Measurements from ENCODE around the gene GNA15.
A peak's percentile ranks its signal among the peaks of the same experiment; 100 is the strongest.

The GNA15 gene

GRCh38 chr19:3109491-3109890 lies 26.3 kb upstream of the GNA15 start:
- Histone ChIP-seq H3K79me1 (ENCODE audit: low read depth, low read length) (peaks cover 40% of the 10 kb centered on the region), H3K36me3 (replicated peaks in 1 of 2; ENCODE audit: control insufficient read depth in 2 of 2, insufficient read depth in 2 of 2, low read length in 2 of 2) (peaks cover 3 to 9% of the 10 kb centered on the region in 2 donors), H2BK12ac (ENCODE audit: low read length) (no peak overlapping the region), H3K9me3 (replicated peaks in 1 of 2; ENCODE audit: control insufficient read depth in 2 of 2, insufficient read depth in 1 of 2, low read depth in 1 of 2, low read length in 2 of 2) (no peaks in the 10 kb centered on the region), H3K4me1 (ENCODE audit: control insufficient read depth in 2 of 2, insufficient read depth in 1 of 2, low read depth in 1 of 2, low read length in 2 of 2) (peaks cover 0 to 5% of the 10 kb centered on the region in 2 donors), H2BK5ac (ENCODE audit: low read length) (no peak overlapping the region), H3K14ac (ENCODE audit: low read length) (no peak overlapping the region), H2BK120ac (ENCODE audit: low read depth, low read length) (no peak overlapping the region), H2BK15ac (ENCODE audit: low read length) (no peak overlapping the region), H4K8ac (ENCODE audit: low read depth, low read length) (no peak overlapping the region), H4K91ac (ENCODE audit: low read depth, low read length, poor library complexity) (no peak overlapping the region), H2AK5ac (ENCODE audit: low read depth, low read length) (no peak overlapping the region), H3K27ac (replicated peaks; ENCODE audit: low read length) (no peak overlapping the region), H3K9ac (ENCODE audit: low read depth, low read length, poor library complexity) (peak overlapping the region; percentile 37), H3K23ac (ENCODE audit: low read depth, low read length, poor library complexity) (peak overlapping the region; percentile 20), H3K27me3 (ENCODE audit: control insufficient read depth in 3 of 3, insufficient read depth in 3 of 3, low read depth in 1 of 3, low read length in 3 of 3) (no peaks in the 10 kb centered on the region), H3K4me3 (ENCODE audit: low read length in 2 of 2) (no peak overlapping the region), H3K4ac (ENCODE audit: low read length) (no peak overlapping the region), H2AFZ (ENCODE audit: low read length) (no peak overlapping the region), H3K18ac (ENCODE audit: low read length) (no peak overlapping the region), H3K4me2 (ENCODE audit: insufficient read depth, low read length, poor library complexity, severe bottlenecking) (no peak overlapping the region)
- no peak for DNase-seq (ENCODE audit: low spot score)
- no CpG with 5 or more reads among the region's 22 CpGs for WGBS, 2 donors (ENCODE audit: extremely low coverage in 2 of 2, insufficient read length in 2 of 2, insufficient replicate concordance in 1 of 2)

GRCh38 chr19:3110126-3110825 lies 25.6 kb upstream of the GNA15 start:
- Histone ChIP-seq H3K18ac (ENCODE audit: low read length) (peak overlapping the region; percentile 17), H3K14ac (ENCODE audit: low read length) (no peak overlapping the region), H3K4me3 (ENCODE audit: low read length in 2 of 2) (no peak overlapping the region), H3K9me3 (replicated peaks in 1 of 2; ENCODE audit: control insufficient read depth in 2 of 2, insufficient read depth in 1 of 2, low read depth in 1 of 2, low read length in 2 of 2) (no peaks in the 10 kb centered on the region), H3K27ac (replicated peaks; ENCODE audit: low read length) (no peak overlapping the region), H3K4ac (ENCODE audit: low read length) (no peak overlapping the region), H4K8ac (ENCODE audit: low read depth, low read length) (peak overlapping the region; percentile 43), H2AFZ (ENCODE audit: low read length) (no peak overlapping the region), H3K4me2 (ENCODE audit: insufficient read depth, low read length, poor library complexity, severe bottlenecking) (no peak overlapping the region), H4K91ac (ENCODE audit: low read depth, low read length, poor library complexity) (no peak overlapping the region), H3K27me3 (ENCODE audit: control insufficient read depth in 3 of 3, insufficient read depth in 3 of 3, low read depth in 1 of 3, low read length in 3 of 3) (no peaks in the 10 kb centered on the region), H3K79me1 (ENCODE audit: low read depth, low read length) (peaks cover 40% of the 10 kb centered on the region), H2BK15ac (ENCODE audit: low read length) (no peak overlapping the region), H2BK12ac (ENCODE audit: low read length) (no peak overlapping the region), H2AK5ac (ENCODE audit: low read depth, low read length) (no peak overlapping the region), H3K23ac (ENCODE audit: low read depth, low read length, poor library complexity) (no peak overlapping the region), H3K36me3 (replicated peaks in 1 of 2; ENCODE audit: control insufficient read depth in 2 of 2, insufficient read depth in 2 of 2, low read length in 2 of 2) (peaks cover 3 to 10% of the 10 kb centered on the region in 2 donors), H2BK5ac (ENCODE audit: low read length) (no peak overlapping the region), H3K4me1 (ENCODE audit: control insufficient read depth in 2 of 2, insufficient read depth in 1 of 2, low read depth in 1 of 2, low read length in 2 of 2) (peaks cover 0 to 6% of the 10 kb centered on the region in 2 donors), H3K9ac (ENCODE audit: low read depth, low read length, poor library complexity) (peak overlapping the region; percentile 21), H2BK120ac (ENCODE audit: low read depth, low read length) (no peak overlapping the region)
- DNase-seq (ENCODE audit: low spot score): no peak
- WGBS, 2 donors (ENCODE audit: extremely low coverage in 2 of 2, insufficient read length in 2 of 2, insufficient replicate concordance in 1 of 2): no CpG with 5 or more reads among the region's 37 CpGs

GRCh38 chr19:3111586-3112247 lies 24.1 kb upstream of the GNA15 start:
- Histone ChIP-seq H3K4ac (ENCODE audit: low read length) (no peak overlapping the region), H3K14ac (ENCODE audit: low read length) (no peak overlapping the region), H3K36me3 (replicated peaks in 1 of 2; ENCODE audit: control insufficient read depth in 2 of 2, insufficient read depth in 2 of 2, low read length in 2 of 2) (peaks cover 3 to 10% of the 10 kb centered on the region in 2 donors), H3K9ac (ENCODE audit: low read depth, low read length, poor library complexity) (no peak overlapping the region), H3K18ac (ENCODE audit: low read length) (no peak overlapping the region), H2BK15ac (ENCODE audit: low read length) (no peak overlapping the region), H2AFZ (ENCODE audit: low read length) (no peak overlapping the region), H3K27ac (replicated peaks; ENCODE audit: low read length) (no peak overlapping the region), H3K4me1 (ENCODE audit: control insufficient read depth in 2 of 2, insufficient read depth in 1 of 2, low read depth in 1 of 2, low read length in 2 of 2) (peaks cover 0 to 13% of the 10 kb centered on the region in 2 donors), H2BK12ac (ENCODE audit: low read length) (no peak overlapping the region), H4K8ac (ENCODE audit: low read depth, low read length) (no peak overlapping the region), H2AK5ac (ENCODE audit: low read depth, low read length) (no peak overlapping the region), H2BK120ac (ENCODE audit: low read depth, low read length) (no peak overlapping the region), H3K4me3 (ENCODE audit: low read length in 2 of 2) (peak overlapping the region in 1 of 2 donors; percentile 53), H3K27me3 (ENCODE audit: control insufficient read depth in 3 of 3, insufficient read depth in 3 of 3, low read depth in 1 of 3, low read length in 3 of 3) (no peaks in the 10 kb centered on the region), H3K9me3 (replicated peaks in 1 of 2; ENCODE audit: control insufficient read depth in 2 of 2, insufficient read depth in 1 of 2, low read depth in 1 of 2, low read length in 2 of 2) (no peaks in the 10 kb centered on the region), H4K91ac (ENCODE audit: low read depth, low read length, poor library complexity) (no peak overlapping the region), H2BK5ac (ENCODE audit: low read length) (no peak overlapping the region), H3K79me1 (ENCODE audit: low read depth, low read length) (peaks cover 31% of the 10 kb centered on the region), H3K23ac (ENCODE audit: low read depth, low read length, poor library complexity) (peak overlapping the region; percentile 80), H3K4me2 (ENCODE audit: insufficient read depth, low read length, poor library complexity, severe bottlenecking) (no peak overlapping the region)
- WGBS, 2 donors (ENCODE audit: extremely low coverage in 2 of 2, insufficient read length in 2 of 2, insufficient replicate concordance in 1 of 2): no CpG with 5 or more reads among the region's 17 CpGs
- no peak for DNase-seq (ENCODE audit: low spot score)

- DNase-seq (ENCODE audit: low spot score): no peak
- no peak overlapping the region for H3K4me2 ChIP-seq (ENCODE audit: insufficient read depth, low read length, poor library complexity, severe bottlenecking)
- no peak overlapping the region for H2AFZ ChIP-seq (ENCODE audit: low read length)
- WGBS, 2 donors (ENCODE audit: extremely low coverage in 2 of 2, insufficient read length in 2 of 2, insufficient replicate concordance in 1 of 2): no CpG with 5 or more reads among the region's 38 CpGs
- H2BK15ac ChIP-seq (ENCODE audit: low read length): no peak overlapping the region
- H3K4ac ChIP-seq (ENCODE audit: low read length): no peak overlapping the region
- H3K23ac ChIP-seq (ENCODE audit: low read depth, low read length, poor library complexity): peak overlapping the region; percentile 73
- peak overlapping the region; percentile 48 for H3K18ac ChIP-seq (ENCODE audit: low read length)
- H3K79me1 ChIP-seq (ENCODE audit: low read depth, low read length): peaks cover 32% of the 10 kb centered on the region
- no peaks in the 10 kb centered on the region for H3K27me3 ChIP-seq (ENCODE audit: control insufficient read depth in 3 of 3, insufficient read depth in 3 of 3, low read depth in 1 of 3, low read length in 3 of 3)
- peak overlapping the region; percentile 60 for H3K9ac ChIP-seq (ENCODE audit: low read depth, low read length, poor library complexity)
- no peak overlapping the region for H3K27ac ChIP-seq (replicated peaks; ENCODE audit: low read length)
- no peaks in the 10 kb centered on the region for H3K9me3 ChIP-seq (replicated peaks in 1 of 2; ENCODE audit: control insufficient read depth in 2 of 2, insufficient read depth in 1 of 2, low read depth in 1 of 2, low read length in 2 of 2)
- H2BK12ac ChIP-seq (ENCODE audit: low read length): peak overlapping the region; percentile 22
- H2BK5ac ChIP-seq (ENCODE audit: low read length): no peak overlapping the region
- no peak overlapping the region for H4K8ac ChIP-seq (ENCODE audit: low read depth, low read length)
- no peak overlapping the region for H2BK120ac ChIP-seq (ENCODE audit: low read depth, low read length)
- no peak overlapping the region for H2AK5ac ChIP-seq (ENCODE audit: low read depth, low read length)
- peak overlapping the region; percentile 21 for H3K14ac ChIP-seq (ENCODE audit: low read length)
- no peak overlapping the region for H3K4me3 ChIP-seq (ENCODE audit: low read length in 2 of 2)
- H3K36me3 ChIP-seq (replicated peaks in 1 of 2; ENCODE audit: control insufficient read depth in 2 of 2, insufficient read depth in 2 of 2, low read length in 2 of 2): peaks cover 3 to 10% of the 10 kb centered on the region in 2 donors
- no peak overlapping the region for H4K91ac ChIP-seq (ENCODE audit: low read depth, low read length, poor library complexity)
- peaks cover 0 to 13% of the 10 kb centered on the region in 2 donors for H3K4me1 ChIP-seq (ENCODE audit: control insufficient read depth in 2 of 2, insufficient read depth in 1 of 2, low read depth in 1 of 2, low read length in 2 of 2)
Measured at GRCh38 chr19:3112375-3113099, 23.3 kb upstream of the GNA15 start.

Measured in neuronal stem cell (in vitro differentiated cells).